ENCODE measurements around the gene TMEM51.

Gene TMEM51

DNA sequence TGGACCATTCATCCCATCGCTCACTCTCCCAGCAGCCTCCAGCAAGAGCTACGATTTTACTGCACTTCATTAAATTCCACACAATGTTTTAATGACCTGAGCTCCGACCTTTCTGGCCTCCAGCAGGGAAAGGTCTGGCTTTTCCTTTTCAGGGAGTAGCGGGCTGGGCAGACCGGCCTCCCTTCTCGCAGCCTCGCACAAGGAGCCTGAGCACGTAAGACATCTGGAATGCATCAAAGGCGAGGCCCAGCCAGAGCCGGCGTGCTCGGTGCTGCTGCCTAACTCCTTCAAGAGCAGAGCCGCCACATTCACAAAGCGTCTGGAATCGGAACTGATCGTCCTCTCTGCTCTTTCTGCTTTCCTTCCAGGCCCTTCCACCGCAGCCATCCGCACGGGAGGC lies 61.0 kb downstream of the TMEM51 start:
- TF ChIP-seq, protein P1, sequence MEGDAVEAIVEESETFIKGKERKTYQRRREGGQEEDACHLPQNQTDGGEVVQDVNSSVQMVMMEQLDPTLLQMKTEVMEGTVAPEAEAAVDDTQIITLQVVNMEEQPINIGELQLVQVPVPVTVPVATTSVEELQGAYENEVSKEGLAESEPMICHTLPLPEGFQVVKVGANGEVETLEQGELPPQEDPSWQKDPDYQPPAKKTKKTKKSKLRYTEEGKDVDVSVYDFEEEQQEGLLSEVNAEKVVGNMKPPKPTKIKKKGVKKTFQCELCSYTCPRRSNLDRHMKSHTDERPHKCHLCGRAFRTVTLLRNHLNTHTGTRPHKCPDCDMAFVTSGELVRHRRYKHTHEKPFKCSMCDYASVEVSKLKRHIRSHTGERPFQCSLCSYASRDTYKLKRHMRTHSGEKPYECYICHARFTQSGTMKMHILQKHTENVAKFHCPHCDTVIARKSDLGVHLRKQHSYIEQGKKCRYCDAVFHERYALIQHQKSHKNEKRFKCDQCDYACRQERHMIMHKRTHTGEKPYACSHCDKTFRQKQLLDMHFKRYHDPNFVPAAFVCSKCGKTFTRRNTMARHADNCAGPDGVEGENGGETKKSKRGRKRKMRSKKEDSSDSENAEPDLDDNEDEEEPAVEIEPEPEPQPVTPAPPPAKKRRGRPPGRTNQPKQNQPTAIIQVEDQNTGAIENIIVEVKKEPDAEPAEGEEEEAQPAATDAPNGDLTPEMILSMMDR (IDR thresholded peaks at IDR 0.05; ENCODE audit: low read depth, low read length, missing control alignments): no peak
- DNase-seq (ENCODE audit: low read depth): no peak

DNA sequence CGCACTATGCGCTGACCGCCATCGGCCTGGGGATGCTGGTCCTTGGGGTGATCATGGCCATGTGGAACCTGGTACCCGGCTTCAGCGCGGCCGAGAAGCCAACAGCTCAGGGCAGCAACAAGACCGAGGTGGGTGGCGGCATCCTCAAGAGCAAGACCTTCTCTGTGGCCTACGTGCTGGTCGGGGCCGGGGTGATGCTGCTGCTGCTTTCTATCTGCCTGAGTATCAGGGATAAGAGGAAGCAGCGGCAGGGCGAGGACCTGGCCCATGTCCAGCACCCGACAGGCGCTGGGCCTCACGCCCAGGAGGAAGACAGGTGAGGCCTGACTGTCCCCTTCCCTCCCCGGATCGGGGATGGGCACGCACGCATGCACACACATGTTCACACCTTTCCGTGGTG lies 61.6 kb downstream of the TMEM51 start:
- no peak overlapping the region for H3K4me3 ChIP-seq (ENCODE audit: low read depth, low read length)
- DNase-seq (ENCODE audit: low read depth): no peak
- TF ChIP-seq, protein P1 (IDR thresholded peaks at IDR 0.05; ENCODE audit: low read depth, low read length, missing control alignments): no peak

More for the DNA sequence above, 61.0 kb downstream of the TMEM51 start:
- no peak overlapping the region for H3K4me3 ChIP-seq (ENCODE audit: low read depth, low read length)

DNA sequence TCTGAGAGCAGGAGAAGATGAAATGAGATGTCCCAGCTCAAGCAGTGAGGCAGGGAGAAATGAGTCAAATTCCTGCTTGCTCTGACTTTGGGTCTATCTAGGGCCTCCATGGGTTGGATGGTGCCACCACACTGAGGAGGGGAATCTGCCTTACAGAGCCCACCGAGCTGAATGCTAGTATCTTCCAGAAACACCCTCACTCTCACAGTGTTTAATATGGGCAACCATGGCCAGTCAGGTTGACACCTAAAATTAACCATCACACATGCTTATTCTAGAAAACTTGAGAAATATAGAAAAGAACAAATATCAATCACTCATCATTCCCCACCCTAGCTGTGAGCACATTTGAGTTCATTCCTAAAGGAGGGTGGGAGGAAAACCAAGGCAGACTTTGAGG lies 64.1 kb downstream of the TMEM51 start:
- DNase-seq (ENCODE audit: low read depth): no peak
- TF ChIP-seq, protein P1 (IDR thresholded peaks at IDR 0.05; ENCODE audit: low read depth, low read length, missing control alignments): no peak
- no peak overlapping the region for H3K4me3 ChIP-seq (ENCODE audit: low read depth, low read length)

DNA sequence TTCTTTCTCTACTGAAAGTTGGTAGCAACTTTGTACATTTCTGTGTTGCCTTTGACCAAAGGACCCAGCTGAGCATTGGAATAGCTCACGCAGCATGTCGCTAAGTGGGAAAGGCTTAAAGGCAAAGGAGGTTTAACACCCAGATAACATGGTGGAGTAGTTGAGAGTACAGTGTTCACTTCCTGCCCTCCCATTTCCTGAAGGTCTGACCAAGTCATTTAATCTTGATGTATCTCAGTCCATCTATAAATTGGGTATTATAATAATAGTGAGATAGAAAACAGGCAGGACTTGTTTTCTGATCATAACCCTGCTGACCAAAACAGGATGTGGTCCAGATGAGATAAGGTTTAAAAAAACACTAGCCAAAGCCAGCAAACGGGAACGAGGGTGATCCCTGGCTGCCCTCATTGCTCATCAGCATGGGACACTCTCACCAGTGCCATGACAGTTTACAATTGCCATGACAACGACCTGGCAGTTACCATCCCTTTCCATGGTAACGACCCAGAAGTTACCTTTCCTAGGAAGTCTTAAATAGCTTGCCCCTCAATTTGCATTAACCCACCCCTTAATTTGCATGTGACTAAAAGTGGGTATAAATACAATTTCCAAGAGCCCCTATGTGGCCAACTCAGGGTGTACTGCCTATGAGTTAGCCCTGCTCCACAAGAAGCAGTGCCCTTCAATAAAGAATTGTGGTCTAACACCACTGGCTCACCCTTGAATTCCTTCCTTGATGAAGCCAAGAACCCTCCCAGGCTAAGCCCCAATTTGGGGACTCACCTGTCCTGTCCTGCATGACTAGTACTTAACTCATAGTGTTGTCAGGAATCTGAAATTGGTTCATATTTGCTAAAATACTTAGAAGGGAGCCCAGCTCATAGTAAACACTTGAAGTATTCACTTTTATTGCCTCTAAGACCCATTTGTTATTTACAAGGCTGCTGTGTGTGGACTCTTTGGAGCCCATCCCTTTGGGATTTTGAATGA lies 65.0 kb downstream of the TMEM51 start:
- H3K4me3 ChIP-seq (ENCODE audit: low read depth, low read length): no peak overlapping the region
- no peak for DNase-seq (ENCODE audit: low read depth)
- TF ChIP-seq, protein P1 (IDR thresholded peaks at IDR 0.05; ENCODE audit: low read depth, low read length, missing control alignments): no peak

DNA sequence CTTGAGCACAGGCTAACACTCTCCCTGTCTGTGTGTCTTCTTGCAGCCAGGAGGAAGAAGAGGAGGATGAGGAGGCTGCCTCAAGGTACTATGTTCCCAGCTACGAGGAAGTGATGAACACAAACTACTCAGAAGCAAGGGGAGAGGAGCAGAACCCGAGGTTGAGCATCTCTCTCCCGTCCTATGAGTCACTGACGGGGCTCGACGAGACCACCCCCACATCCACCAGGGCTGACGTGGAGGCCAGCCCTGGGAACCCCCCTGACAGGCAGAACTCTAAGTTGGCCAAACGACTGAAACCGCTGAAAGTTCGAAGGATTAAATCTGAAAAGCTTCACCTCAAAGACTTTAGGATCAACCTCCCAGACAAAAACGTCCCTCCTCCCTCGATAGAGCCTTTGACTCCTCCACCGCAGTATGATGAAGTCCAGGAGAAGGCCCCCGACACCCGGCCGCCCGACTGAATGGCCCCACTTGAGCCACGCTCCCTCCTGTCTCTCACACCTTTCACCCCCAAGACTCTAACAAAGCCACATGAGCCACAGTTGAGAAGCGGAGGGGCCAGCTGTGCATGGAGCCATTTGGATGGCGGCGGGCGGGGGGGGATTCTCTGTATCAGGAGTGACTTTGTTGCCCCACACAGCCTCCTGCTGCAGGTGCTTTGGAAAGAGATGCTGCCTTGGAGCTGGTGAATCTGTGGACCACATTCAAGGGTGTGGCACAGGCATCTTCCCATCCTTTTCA lies 65.9 kb downstream of the TMEM51 start:
- no peak overlapping the region for H3K4me3 ChIP-seq (ENCODE audit: low read depth, low read length)
- DNase-seq (ENCODE audit: low read depth): no peak
- TF ChIP-seq, protein P1 (IDR thresholded peaks at IDR 0.05; ENCODE audit: low read depth, low read length, missing control alignments): no peak

DNA sequence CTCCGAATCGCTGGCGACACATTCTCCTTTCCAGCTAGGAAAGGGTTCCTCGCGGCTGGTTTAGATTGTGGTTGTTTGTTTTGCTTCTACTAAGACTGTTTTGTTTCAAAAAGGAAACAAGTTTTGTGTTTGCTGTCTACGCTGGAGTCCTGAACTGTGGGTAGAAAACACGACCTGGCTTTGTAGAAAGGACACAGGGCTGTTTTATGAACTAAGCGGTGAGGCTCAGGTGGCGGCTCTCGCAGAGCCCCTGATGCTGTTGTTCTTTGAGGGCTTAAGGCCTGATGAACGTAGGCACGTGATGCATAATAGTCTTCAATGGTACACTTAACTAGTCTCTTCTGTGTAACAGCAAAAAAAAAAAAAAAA lies 66.5 kb downstream of the TMEM51 start:
- no peak overlapping the region for H3K4me3 ChIP-seq (ENCODE audit: low read depth, low read length)
- DNase-seq (ENCODE audit: low read depth): no peak
- TF ChIP-seq, protein P1 (IDR thresholded peaks at IDR 0.05; ENCODE audit: low read depth, low read length, missing control alignments): no peak

Data from GM12864 (cell line).